HG02798 (cell line): ENCODE data around the gene BRSK2.
"Not testable (repeated sequence)": the region's sequence is repeated elsewhere in the genome, so short reads cannot be mapped to it uniquely, and the experiment has no call there.

Experiments used
- ATAC-seq: cut with Tn5 transposase; IDR thresholded peaks from one replicate; pipeline ENCODE4 v1.9.1; 2021; ENCODE audit warnings: mild to moderate bottlenecking; ENCODE audit not compliant: unreplicated experiment, poor library complexity

BRSK2 gene

GRCh38 chr11:1425439-1425838 lies 35.7 kb downstream of the BRSK2 start:
- ATAC-seq: no peak

GRCh38 chr11:1428762-1429316 lies 39.1 kb downstream of the BRSK2 start:
- ATAC-seq: no peak

GRCh38 chr11:1433568-1433967 lies 43.8 kb downstream of the BRSK2 start:
- no peak for ATAC-seq

- no peak for ATAC-seq
Measured at GRCh38 chr11:1433977-1434640, 44.4 kb downstream of the BRSK2 start.

GRCh38 chr11:1435479-1435819 lies 45.7 kb downstream of the BRSK2 start:
- not testable (repeated sequence) for ATAC-seq

GRCh38 chr11:1435820-1436467 lies 46.2 kb downstream of the BRSK2 start:
- ATAC-seq: no peak

- ATAC-seq: no peak
Measured at GRCh38 chr11:1436468-1437039, 46.8 kb downstream of the BRSK2 start.

- ATAC-seq: no peak
Measured at GRCh38 chr11:1437500-1437899, 47.8 kb downstream of the BRSK2 start.

- ATAC-seq: no peak
Measured at GRCh38 chr11:1438261-1438966, 48.7 kb downstream of the BRSK2 start.

GRCh38 chr11:1438967-1439330 lies 49.2 kb downstream of the BRSK2 start:
- ATAC-seq: no peak

GRCh38 chr11:1439341-1439740 lies 49.6 kb downstream of the BRSK2 start:
- ATAC-seq: no peak

GRCh38 chr11:1440066-1440465 lies 50.3 kb downstream of the BRSK2 start:
- ATAC-seq: no peak

- no peak for ATAC-seq
Measured at GRCh38 chr11:1440496-1440895, 50.8 kb downstream of the BRSK2 start.

- ATAC-seq: no peak
Measured at GRCh38 chr11:1442163-1442562, 52.4 kb downstream of the BRSK2 start.

- ATAC-seq: no peak
Measured at GRCh38 chr11:1442807-1443366, 53.2 kb downstream of the BRSK2 start.

- no peak for ATAC-seq
Measured at GRCh38 chr11:1443737-1444136, 54.0 kb downstream of the BRSK2 start.

- no peak for ATAC-seq
Measured at GRCh38 chr11:1444321-1444720, 54.6 kb downstream of the BRSK2 start.

GRCh38 chr11:1444823-1445422 lies 55.2 kb downstream of the BRSK2 start:
- ATAC-seq: no peak

- no peak for ATAC-seq
Measured at GRCh38 chr11:1445741-1446445, 56.2 kb downstream of the BRSK2 start.

GRCh38 chr11:1446623-1447022 lies 56.9 kb downstream of the BRSK2 start:
- ATAC-seq: no peak
